Central memory CD4-positive, alpha-beta T cell (primary cell): ENCODE data around the gene OBSCN.

Experiments used
- DNase-seq: peaks from one replicate; pipeline ENCODE4 v3.0.0; 2022

OBSCN gene

DNA sequence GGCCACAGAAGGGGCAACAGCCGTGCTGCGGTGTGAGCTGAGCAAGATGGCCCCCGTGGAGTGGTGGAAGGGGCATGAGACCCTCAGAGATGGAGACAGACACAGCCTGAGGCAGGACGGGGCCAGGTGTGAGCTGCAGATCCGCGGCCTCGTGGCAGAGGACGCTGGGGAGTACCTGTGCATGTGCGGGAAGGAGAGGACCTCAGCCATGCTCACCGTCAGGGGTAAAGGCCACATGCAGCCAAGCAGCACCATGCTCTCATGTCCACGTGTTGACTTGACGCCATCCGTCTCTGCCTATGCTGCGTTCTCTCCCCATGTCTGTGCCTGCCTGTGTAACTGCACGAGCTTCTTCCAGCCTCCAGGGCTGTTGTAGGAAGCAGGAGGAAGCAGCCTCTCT, 85.5 kb downstream of the OBSCN start:
- DNase-seq: no peak

DNA sequence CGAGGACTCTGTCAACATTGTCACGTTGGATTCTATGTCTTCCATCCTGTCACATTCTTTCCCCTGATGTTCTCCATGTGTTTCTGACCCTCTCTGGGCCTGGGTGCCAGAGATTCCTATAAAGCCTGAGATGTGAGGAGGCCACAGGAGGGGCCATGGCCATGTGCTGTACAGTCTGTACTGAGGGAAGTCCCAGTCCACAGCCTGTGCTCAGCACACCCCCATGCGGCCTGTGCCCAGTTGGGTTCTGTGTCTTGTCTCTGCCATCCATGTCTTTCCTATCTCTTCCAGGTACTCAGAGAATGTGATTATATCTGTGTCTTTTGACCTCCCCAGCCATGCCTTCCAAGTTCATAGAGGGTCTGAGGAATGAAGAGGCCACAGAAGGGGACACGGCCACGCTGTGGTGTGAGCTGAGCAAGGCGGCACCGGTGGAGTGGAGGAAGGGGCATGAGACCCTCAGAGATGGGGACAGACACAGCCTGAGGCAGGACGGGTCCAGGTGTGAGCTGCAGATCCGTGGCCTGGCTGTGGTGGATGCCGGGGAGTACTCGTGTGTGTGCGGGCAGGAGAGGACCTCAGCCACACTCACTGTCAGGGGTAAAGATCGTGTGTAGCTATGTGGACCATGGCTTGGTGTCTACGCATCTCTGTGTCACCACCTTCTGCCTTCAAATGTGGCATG, 86.1 kb downstream of the OBSCN start:
- no peak for DNase-seq

DNA sequence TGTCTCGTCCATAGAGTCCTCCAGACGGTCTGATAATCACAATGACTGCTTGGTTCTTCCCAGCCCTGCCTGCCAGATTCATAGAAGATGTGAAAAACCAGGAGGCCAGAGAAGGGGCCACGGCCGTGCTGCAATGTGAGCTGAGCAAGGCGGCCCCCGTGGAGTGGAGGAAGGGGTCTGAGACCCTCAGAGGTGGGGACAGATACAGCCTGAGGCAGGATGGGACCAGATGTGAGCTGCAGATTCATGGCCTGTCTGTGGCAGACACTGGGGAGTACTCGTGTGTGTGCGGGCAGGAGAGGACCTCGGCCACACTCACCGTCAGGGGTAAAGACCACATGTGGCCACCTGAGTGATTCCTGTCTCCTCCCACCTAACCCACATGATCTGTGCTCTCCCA, 86.9 kb downstream of the OBSCN start:
- DNase-seq: no peak

DNA sequence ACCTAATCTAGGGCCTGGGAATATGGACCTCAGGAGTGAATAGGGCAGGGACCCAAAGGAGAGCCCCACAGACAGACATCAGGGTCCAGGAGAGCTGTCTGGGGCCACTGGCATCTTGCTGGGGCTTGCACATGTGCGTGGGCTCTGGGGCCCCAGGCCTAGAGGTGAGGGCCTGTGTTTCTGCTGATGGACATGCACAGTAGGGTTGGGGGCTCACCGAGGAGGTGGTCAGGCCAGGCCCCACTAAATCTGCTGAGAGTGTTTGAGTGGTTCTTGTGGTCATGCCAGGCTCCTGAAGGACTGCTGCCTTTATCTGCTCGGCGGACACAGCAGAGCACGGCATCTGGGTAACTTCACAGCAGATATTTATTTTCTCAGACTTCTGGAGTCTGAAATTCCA, 87.4 kb downstream of the OBSCN start:
- DNase-seq: no peak

DNA sequence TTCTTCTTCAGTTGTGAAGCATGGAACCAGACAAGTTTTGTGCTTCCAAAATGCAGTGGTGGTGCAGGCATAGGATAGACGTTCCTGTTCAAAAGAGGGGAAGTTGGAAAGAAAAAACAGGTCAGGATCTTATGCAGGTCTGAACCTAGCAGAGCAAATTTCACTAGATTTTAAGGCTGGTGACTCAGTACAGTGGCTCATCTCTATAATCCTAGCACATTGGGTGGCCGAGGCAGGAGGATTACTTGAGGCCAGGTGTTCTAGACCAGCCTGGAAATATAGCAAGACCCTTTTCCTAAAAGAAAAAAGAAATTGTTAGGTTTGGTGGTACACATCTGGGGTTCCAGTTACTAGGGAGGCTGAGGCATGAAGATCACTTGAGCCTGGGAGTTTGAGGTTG, 88.1 kb downstream of the OBSCN start:
- no peak for DNase-seq

DNA sequence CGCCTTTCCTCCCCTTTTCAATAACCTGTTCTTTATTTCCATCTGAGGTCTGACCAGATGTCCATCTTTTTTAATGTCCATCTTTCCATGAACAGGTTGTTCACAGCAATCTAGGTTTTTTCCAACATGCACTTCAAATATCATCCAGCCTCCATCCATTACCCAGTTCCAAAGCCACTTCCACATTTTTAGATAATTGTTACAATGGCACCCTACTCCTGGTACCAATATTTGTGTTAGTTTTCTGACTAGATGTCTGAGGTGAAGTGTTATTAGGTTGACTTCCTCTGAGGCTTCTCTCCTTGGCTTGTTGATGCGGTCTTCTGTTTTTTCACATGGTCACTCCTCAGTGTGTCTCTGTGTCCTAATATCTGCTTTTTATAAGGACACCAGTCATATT, 89.4 kb downstream of the OBSCN start:
- no peak for DNase-seq

DNA sequence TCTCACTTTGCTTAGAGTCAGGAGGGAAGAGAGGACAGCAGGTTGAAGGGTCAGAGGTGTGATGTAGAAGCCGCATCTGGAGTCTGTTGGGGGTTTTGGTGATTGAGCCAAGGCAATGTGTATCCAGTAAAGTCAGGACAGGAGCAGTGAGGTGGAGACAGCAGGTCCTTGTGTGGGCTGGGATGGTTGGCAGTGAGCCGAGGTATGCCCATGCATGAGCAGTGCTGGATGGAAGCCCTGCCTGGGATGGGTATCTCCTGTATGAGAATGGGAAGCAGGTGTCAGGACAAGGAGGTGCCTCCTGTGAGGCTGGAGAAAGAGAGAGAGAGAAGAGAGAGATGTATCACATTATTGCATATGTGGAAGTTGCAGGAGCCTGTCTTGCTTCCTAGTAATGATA, 90.0 kb downstream of the OBSCN start:
- no peak for DNase-seq

DNA sequence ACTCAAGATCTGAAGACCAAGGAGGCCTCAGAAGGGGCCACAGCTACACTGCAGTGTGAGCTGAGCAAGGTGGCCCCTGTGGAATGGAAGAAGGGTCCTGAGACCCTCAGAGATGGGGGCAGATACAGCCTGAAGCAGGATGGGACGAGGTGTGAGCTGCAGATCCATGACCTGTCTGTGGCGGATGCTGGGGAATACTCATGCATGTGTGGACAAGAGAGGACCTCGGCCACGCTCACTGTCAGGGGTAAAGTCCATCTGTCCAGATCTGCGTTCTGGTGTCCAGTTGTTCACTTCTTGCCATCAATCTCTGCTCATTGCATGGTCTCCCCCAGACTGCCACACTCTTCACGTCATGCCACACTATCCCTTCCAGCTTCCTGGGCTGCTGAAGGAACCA, 90.6 kb downstream of the OBSCN start:
- DNase-seq: no peak

DNA sequence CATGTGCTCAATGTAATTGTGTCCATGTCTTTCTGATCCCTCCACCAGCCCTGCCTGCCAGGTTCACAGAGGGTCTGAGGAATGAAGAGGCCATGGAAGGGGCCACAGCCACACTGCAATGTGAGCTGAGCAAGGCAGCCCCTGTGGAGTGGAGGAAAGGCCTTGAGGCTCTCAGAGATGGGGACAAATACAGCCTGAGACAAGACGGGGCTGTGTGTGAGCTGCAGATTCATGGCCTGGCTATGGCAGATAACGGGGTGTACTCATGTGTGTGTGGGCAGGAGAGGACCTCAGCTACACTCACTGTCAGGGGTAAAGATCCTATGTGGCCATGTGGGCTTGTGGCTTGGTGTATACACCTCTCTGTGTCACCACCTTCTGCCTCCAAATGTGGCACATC, 91.4 kb downstream of the OBSCN start:
- no peak for DNase-seq

DNA sequence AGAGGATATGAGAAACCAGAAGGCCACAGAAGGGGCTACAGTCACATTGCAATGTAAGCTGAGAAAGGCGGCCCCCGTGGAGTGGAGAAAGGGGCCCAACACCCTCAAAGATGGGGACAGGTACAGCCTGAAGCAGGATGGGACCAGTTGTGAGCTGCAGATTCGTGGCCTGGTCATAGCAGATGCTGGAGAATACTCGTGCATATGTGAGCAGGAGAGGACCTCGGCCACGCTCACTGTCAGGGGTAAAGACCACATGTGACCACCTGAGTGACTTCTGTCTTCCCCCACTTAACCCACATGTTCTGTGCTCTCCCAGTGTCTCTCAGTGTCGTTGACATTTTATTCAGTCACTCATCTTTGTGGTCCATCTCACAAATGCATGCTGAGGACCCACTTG, 92.1 kb downstream of the OBSCN start:
- DNase-seq: no peak

DNA sequence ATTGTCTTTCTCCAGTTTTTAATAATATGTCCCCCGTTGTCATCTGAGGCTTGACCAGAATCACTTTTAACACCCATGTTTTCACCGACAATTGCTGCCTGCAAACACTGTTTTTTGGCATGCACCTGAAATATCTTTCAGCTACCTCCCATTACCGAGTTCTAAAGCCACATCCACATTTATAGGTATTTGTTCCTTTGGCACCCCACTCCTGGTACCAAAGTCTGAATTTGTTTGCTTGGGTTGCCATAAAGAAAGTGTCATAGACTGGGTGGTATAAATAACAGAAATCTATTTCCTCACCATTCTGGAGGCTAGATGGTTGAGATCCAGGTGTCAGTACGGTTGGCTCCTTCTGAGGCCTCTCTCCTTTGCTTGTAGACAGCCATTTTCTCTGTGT, 94.2 kb downstream of the OBSCN start:
- DNase-seq: no peak

DNA sequence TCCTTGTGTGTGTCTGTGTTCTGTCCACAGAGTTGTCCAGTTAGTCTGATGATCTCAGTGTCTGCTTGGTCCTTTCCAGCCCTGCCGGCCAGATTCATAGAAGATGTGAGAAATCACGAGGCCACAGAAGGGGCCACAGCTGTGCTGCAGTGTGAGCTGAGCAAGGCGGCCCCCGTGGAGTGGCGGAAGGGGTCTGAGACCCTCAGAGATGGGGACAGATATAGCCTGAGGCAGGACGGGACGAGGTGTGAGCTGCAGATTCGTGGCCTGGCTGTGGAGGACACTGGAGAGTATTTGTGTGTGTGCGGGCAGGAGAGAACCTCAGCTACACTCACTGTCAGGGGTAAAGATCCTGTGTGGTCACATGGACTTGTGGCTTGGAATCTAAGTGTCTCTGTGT, 95.8 kb downstream of the OBSCN start:
- DNase-seq: no peak

DNA sequence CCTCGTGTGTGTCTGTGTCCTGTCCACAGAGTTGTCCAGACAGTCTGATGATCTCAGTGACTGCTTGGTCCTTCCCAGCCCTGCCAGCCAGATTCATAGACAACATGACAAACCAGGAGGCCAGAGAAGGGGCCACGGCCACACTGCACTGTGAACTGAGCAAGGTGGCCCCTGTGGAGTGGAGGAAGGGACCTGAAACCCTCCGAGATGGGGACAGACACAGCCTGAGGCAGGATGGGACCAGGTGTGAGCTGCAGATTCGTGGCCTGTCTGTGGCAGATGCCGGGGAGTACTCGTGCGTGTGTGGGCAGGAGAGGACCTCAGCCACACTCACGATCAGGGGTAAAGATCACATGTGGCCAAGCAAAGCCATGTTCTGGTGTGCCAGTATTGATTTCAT, 96.4 kb downstream of the OBSCN start:
- DNase-seq: no peak

DNA sequence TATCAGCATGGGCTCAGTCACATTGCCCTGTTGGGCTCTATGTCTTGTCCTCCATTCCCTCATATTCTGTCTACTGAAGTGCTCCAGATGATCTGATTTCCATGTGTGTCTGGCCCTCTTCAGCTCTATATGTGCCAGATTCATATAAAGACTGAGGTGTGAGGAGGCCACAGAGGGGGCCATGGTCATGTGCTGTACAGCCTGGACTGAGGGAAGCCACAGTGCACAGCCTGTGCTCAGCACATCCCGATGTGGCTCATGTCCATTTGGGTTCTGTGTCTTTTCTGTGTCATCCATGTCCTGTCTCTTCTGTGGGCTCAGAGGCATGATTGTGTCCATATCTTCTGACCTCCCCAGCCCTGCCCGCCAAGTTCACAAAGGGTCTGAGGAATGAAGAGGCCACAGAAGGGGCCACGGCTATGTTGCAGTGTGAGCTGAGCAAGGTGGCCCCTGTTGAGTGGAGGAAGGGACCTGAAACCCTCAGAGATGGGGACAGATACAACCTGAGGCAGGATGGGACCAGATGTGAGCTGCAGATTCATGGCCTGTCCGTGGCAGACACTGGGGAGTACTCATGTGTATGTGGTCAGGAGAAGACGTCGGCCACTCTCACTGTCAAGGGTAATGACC, 97.0 kb downstream of the OBSCN start:
- DNase-seq: no peak

DNA sequence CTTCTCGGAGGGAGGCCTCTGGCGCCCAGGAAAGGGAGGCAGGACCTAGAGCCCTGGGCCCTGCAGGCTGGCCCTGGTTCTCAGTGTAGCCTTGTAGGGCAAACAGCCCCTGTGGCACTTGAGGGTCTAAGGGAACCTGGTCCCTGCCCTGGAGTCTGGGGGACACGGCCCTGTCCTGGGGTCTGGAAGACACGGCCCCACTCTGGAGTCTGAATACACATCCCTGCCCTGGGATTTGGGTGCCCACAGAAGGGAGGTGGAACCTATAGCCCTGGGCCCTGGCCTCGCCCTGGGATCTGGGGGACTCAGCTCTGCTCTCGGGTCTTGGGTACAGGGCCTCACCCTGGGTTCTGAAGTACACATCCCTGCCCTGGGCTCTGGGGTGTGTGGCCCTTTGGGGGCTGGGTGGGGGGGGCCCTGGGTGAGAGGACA, 97.9 kb downstream of the OBSCN start:
- DNase-seq: no peak

DNA sequence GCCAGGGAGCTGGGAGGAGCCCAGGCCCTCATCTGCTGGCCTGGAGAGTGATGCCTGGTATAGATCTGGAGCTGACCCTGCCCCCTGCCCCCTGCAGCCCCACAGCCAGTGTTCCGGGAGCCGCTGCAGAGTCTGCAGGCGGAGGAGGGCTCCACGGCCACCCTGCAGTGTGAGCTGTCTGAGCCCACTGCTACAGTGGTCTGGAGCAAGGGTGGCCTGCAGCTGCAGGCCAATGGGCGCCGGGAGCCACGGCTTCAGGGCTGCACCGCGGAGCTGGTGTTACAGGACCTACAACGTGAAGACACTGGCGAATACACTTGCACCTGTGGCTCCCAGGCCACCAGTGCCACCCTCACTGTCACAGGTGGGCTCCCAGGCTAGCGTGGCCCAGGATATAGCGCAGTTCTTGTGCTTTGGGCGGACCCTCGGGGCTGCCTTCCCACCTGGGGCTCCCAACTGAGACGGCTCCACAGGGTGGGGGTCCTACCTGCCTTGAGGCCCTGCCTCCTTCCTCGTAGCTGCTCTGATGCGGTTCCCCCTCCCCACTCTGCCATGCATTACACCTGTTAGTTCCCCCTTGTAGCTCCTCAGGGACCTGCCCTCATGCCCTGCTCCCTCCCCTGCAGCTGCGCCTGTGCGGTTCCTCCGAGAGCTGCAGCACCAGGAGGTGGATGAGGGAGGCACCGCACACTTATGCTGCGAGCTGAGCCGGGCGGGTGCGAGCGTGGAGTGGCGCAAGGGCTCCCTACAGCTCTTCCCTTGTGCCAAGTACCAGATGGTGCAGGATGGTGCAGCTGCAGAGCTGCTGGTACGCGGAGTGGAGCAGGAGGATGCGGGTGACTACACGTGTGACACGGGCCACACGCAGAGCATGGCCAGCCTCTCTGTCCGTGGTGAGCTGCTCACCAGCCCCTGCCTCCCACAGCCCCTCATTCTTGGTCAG, 98.7 kb downstream of the OBSCN start:
- DNase-seq: no peak

DNA sequence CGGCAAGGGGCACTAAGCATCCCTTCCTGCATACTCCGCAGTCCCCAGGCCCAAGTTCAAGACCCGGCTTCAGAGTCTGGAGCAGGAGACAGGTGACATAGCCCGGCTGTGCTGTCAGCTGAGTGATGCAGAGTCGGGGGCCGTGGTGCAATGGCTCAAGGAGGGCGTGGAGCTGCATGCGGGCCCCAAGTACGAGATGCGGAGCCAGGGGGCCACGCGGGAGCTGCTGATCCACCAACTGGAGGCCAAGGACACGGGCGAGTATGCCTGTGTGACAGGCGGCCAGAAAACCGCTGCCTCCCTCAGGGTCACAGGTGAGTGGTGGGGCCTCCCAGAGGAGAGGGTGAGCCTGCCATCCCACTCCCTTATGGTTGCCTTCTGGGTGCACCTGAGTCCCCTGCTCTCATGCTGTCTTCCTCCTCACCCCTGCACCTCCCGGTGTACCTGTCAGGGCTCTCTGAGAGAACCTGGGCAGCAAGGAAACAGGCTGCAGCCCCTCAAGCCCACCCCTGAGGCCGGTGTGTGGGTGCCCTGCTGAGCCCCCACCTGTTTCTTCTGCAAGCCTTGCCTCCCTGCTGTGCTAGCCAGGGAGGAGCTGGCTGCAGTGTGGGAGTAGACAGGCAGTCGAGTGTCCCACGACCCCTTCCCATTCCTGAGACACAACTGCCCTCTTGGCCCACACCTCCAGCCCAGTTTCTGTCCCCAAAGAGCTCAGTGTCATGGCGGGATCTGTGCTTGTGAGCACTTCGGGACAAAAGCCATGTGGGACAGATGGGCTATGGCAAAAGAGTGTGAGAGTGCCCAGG, 99.6 kb downstream of the OBSCN start:
- DNase-seq: no peak

DNA sequence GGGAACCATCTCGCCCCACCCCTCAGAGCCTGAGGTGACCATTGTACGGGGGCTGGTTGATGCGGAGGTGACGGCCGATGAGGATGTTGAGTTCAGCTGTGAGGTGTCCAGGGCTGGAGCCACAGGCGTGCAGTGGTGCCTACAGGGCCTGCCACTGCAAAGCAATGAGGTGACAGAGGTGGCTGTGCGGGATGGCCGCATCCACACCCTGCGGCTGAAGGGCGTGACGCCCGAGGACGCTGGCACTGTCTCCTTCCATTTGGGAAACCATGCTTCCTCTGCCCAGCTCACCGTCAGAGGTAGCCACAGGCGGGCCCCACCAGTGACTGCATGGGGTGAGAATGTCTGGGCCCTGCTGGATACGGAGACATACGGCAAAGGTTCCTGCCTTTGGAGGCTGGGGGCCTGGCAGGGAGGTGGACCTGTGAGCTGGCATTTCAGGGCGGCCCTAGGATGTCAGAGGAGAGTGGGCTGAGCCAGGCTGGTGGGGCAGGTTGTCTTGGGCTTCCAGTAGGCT, 100.3 kb downstream of the OBSCN start:
- DNase-seq: no peak

DNA sequence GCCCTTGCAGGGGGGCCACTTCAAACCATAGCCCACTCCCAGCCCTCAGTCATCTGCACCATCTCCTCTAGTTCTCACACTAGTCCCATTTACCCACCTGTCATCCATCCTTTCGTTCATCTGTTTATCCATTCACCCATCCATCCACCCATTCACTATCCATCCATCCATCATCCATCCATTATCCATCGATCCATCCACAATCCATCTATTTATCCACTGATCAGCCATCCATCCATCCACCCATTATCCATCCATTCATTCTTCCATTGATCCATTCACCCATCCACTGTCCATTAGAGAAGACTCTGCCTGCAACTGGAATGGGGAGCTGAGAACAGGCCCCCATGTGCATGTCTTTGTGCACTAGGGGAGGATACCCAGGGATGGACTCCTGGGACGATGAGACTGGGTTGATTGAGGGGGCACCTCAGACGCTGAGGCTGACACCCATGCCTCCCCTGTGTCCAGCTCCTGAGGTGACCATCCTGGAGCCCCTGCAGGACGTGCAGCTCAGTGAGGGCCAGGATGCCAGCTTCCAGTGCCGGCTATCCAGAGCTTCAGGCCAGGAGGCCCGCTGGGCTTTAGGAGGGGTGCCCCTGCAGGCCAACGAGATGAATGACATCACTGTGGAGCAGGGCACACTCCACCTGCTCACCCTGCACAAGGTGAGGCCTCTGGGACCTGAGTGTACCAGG, 100.9 kb downstream of the OBSCN start:
- DNase-seq: no peak

DNA sequence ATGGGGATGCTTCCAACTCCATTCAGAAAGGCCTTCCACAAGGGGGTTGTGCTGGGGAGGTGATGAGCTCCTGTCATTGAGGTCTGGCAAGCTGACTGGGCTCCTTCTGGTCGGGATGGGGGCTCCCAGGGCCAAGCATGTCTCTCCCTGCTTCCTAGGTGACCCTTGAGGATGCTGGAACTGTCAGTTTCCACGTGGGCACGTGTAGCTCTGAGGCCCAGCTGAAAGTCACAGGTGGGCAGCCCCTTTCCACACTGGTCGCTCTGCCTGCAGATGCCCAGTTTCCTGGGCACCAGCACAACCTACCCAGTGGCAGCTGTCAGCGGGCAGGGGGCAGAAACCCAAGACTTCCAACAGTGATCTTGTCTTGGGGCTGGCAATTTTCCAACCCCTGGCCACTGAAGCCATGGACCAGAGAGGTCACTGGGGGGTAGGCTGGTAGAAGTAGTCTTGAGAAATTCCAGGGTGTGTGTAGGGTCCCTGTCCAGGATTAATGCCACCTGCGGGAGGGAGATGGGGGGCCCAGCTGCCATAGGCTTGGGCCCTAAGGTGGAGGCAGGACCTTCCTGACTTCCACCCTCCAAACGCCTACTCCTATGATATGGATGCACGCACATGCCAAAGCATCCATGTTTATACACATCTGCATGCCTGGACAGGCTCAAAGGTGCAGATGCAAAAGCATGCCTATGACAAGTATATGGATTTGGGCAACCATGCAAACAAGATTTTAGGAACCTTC, 101.7 kb downstream of the OBSCN start:
- DNase-seq: no peak

DNA sequence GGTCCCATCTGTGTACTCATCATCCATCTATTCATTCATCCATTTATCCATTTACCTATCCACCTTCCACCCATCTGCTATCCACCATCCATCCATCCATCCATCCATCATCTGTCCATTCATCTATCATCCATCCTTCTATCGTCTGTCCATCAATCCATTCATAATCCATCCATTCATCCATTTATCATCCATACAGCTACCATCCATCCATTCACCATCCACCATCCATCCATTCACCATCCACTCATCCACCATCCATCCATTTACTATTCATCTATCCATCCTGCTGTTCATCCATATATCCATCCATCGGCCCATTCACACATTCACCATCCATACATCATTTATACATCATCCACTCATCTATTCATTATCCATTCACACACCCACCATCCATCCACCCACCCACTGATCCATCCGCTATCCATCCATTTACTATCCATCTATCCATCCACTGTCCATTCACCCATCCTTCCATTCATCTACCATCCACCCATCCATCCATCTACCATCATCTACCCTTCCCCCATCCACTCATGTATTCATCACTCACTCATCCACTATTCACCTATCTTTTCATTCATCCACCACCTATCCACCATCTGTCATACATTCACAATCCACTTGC, 102.4 kb downstream of the OBSCN start:
- no peak for DNase-seq
